ENCODE data around the gene PPP1R12C. TPM values are rescaled to one million over a fixed set of nuclear protein-coding genes. Genes with fewer than 3 reads are reported as not detected.
A peak's percentile ranks its signal among the peaks of the same experiment; 100 is the strongest.

PPP1R12C gene
- total RNA-seq, 1 experiment from 2014 or later: 136 TPM

DNA sequence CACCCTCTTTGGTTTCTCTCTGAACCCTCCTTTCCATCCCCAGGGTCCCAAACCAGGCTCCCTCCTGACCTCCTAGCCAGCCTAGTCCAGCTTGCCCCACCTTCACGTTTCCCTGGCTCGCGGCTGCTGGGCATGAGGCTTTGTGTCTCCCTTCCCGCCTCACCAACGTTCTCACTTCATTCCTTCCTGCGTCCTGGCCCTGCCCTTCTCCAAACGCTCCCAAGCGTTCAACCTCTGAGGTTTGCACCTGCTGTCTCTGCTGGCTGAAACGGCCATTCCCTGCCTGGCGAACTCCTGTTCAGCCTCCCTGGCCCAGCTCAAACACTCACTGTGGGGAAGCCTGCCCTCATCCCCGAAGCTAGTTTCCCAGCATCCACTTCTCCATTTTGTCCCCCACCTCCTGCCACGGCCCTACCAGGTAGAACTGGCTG, 29.4 kb downstream of the PPP1R12C start:
- TF ChIP-seq, protein P1, sequence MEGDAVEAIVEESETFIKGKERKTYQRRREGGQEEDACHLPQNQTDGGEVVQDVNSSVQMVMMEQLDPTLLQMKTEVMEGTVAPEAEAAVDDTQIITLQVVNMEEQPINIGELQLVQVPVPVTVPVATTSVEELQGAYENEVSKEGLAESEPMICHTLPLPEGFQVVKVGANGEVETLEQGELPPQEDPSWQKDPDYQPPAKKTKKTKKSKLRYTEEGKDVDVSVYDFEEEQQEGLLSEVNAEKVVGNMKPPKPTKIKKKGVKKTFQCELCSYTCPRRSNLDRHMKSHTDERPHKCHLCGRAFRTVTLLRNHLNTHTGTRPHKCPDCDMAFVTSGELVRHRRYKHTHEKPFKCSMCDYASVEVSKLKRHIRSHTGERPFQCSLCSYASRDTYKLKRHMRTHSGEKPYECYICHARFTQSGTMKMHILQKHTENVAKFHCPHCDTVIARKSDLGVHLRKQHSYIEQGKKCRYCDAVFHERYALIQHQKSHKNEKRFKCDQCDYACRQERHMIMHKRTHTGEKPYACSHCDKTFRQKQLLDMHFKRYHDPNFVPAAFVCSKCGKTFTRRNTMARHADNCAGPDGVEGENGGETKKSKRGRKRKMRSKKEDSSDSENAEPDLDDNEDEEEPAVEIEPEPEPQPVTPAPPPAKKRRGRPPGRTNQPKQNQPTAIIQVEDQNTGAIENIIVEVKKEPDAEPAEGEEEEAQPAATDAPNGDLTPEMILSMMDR (conservative IDR thresholded peaks at IDR 0.05; ENCODE audit: low read depth, low read length): no peak
- no peak for TF ChIP-seq EZH2 (IDR thresholded peaks at IDR 0.05; ENCODE audit: low read length, unreplicated experiment)
- TF ChIP-seq EZH2phosphoT487 (IDR thresholded peaks at IDR 0.05; ENCODE audit: borderline replicate concordance, low read length): no peak
- no peaks in the 10 kb centered on the region for H3K27me3 ChIP-seq (ENCODE audit: low read length)
- ATAC-seq (no peak), DNase-seq (no peak)
- no TSS peak for BruUV-seq (replicated peaks)
- H3F3A ChIP-seq (ENCODE audit: low read length, unreplicated experiment): no peaks in the 10 kb centered on the region
- ChIA-PET POLR2A (ENCODE audit: unreplicated experiment) (no interaction called here), CTCF (interaction anchor here (0.6 kb wide), 2 partner anchors 53 to 175 kb away, joined by 4 to 14 read pairs; no protein-coding TSS in a partner anchor)
- H3K9ac ChIP-seq (ENCODE audit: low read length): no peak overlapping the region
- H3K4me2 ChIP-seq (ENCODE audit: low read length): no peak overlapping the region
- H3K9me2 ChIP-seq (replicated peaks; ENCODE audit: low read length): no peaks in the 10 kb centered on the region
- H3K9me3 ChIP-seq (ENCODE audit: low read length): no peaks in the 10 kb centered on the region
- no peaks in the 10 kb centered on the region for H4K20me1 ChIP-seq (ENCODE audit: low read length)
- no peaks in the 10 kb centered on the region for H3K79me2 ChIP-seq (ENCODE audit: low read length)
- intact Hi-C loops (cut with micrococcal nuclease): no loop called here
- no peak overlapping the region for H2AFZ ChIP-seq (ENCODE audit: low read length)
- H3K4me1 ChIP-seq (ENCODE audit: insufficient read depth, low read length): no peaks in the 10 kb centered on the region
- H3K27ac ChIP-seq (ENCODE audit: low read length): no peak overlapping the region
- peaks cover 16% of the 10 kb centered on the region; the same call in 1 of the 2 replicates for H3K36me3 ChIP-seq (ENCODE audit: low read depth, low read length)
- H3K4me3 ChIP-seq (ENCODE audit: low read length): no peak overlapping the region

DNA sequence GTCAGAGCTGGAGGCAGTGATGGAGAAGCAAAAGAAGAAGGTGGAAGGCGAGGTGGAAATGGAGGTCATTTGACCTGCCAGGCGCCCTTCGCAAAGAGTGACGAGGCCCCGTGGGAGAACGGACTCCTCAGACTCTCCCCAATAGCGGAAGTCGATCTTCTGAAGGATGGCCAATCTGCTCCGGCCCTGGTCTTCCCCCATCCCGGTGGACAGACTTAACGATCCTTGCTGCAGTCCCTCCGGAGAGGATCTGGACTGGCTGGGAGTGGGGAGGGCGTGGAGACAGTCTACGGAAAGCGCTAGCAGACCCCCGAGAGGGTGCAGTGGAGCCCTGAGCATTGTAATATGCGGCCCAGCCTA, 29.9 kb downstream of the PPP1R12C start:
- no peaks in the 10 kb centered on the region for H3F3A ChIP-seq (ENCODE audit: low read length, unreplicated experiment)
- H2AFZ ChIP-seq (ENCODE audit: low read length): no peak overlapping the region
- H3K9ac ChIP-seq (ENCODE audit: low read length): no peak overlapping the region
- intact Hi-C loops (cut with micrococcal nuclease): no loop called here
- no peaks in the 10 kb centered on the region for H3K79me2 ChIP-seq (ENCODE audit: low read length)
- peaks cover 16% of the 10 kb centered on the region; the same call in 1 of the 2 replicates for H3K36me3 ChIP-seq (ENCODE audit: low read depth, low read length)
- no peak for DNase-seq
- no peak overlapping the region for H3K27ac ChIP-seq (ENCODE audit: low read length)
- no peaks in the 10 kb centered on the region for H3K9me2 ChIP-seq (replicated peaks; ENCODE audit: low read length)
- ChIA-PET POLR2A (ENCODE audit: unreplicated experiment) (no interaction called here), CTCF (no interaction called here)
- H3K27me3 ChIP-seq (ENCODE audit: low read length): no peaks in the 10 kb centered on the region
- no peaks in the 10 kb centered on the region for H4K20me1 ChIP-seq (ENCODE audit: low read length)
- ATAC-seq: no peak
- H3K9me3 ChIP-seq (ENCODE audit: low read length): no peaks in the 10 kb centered on the region
- H3K4me1 ChIP-seq (ENCODE audit: insufficient read depth, low read length): no peaks in the 10 kb centered on the region
- TF ChIP-seq EZH2 (IDR thresholded peaks at IDR 0.05; ENCODE audit: low read length, unreplicated experiment) (no peak), EZH2phosphoT487 (IDR thresholded peaks at IDR 0.05; ENCODE audit: borderline replicate concordance, low read length) (no peak)
- TF ChIP-seq, protein P1 (conservative IDR thresholded peaks at IDR 0.05; ENCODE audit: low read depth, low read length): no peak
- no peak overlapping the region for H3K4me2 ChIP-seq (ENCODE audit: low read length)
- TSS peak; percentile 52 for BruUV-seq (replicated peaks)
- no peak overlapping the region for H3K4me3 ChIP-seq (ENCODE audit: low read length)

DNA sequence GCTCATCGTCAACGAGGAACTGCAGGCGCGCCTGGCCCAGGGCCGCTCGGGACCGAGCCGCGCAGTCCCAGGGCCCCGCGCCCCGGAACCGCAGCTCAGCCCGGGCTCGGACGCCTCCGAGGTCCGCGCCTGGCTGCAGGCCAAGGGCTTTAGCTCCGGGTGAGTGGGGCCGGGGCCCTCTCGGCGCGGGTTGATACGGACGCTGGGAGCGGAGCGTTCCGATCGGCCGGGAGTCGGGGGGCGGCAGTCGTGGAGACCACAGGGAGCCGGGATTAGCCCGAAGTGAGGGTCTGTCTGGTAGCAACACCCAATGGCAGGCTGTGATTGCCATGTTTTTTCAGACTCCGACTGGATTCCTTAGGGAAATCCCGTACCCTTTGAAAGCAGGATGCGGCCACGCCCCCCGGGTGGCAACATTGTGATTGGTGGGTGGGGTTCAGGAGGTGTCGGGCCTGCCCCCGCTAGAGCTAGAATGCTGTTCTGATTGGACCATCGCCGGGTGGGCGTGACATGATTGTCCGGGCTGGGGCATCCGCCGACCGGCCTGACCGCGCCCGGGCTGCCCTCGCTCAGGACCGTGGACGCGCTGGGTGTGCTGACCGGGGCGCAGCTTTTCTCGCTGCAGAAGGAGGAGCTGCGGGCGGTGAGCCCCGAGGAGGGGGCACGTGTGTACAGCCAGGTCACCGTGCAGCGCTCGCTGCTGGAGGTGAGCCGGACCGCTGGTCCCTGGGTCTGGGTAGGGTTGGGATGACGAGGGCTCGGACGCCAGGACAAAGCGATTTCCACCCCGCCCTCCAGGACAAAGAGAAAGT, 30.5 kb downstream of the PPP1R12C start:
- POLR2A ChIA-PET (ENCODE audit: unreplicated experiment): no interaction called here

More for the DNA sequence above, 30.5 kb downstream of the PPP1R12C start:
- Histone ChIP-seq H3K79me2 (ENCODE audit: low read length) (no peaks in the 10 kb centered on the region), H3K4me1 (ENCODE audit: insufficient read depth, low read length) (no peaks in the 10 kb centered on the region), H3K9ac (ENCODE audit: low read length) (no peak overlapping the region), H3K9me2 (replicated peaks; ENCODE audit: low read length) (no peaks in the 10 kb centered on the region), H3K4me3 (ENCODE audit: low read length) (no peak overlapping the region), H3K27ac (ENCODE audit: low read length) (no peak overlapping the region), H4K20me1 (ENCODE audit: low read length) (no peaks in the 10 kb centered on the region), H3K4me2 (ENCODE audit: low read length) (no peak overlapping the region), H2AFZ (ENCODE audit: low read length) (no peak overlapping the region), H3F3A (ENCODE audit: low read length, unreplicated experiment) (no peaks in the 10 kb centered on the region), H3K36me3 (ENCODE audit: low read depth, low read length) (peaks cover 20% of the 10 kb centered on the region), H3K9me3 (ENCODE audit: low read length) (no peaks in the 10 kb centered on the region), H3K27me3 (ENCODE audit: low read length) (no peaks in the 10 kb centered on the region)
- CTCF ChIA-PET: no interaction called here
- DNase-seq (no peak), ATAC-seq (no peak)
- BruUV-seq (replicated peaks): no TSS peak
- intact Hi-C loops (cut with micrococcal nuclease): no loop called here
- TF ChIP-seq, protein P1 (conservative IDR thresholded peaks at IDR 0.05; ENCODE audit: low read depth, low read length): no peak
- no peak for TF ChIP-seq EZH2 (IDR thresholded peaks at IDR 0.05; ENCODE audit: low read length, unreplicated experiment)
- TF ChIP-seq EZH2phosphoT487 (IDR thresholded peaks at IDR 0.05; ENCODE audit: borderline replicate concordance, low read length): no peak
